GM21717 (cell line): Measurements from ENCODE around the gene CLCA1.

ENCODE experiments used
- ATAC-seq: cut with Tn5 transposase; IDR thresholded peaks from one replicate; pipeline ENCODE4 v1.9.1; 2021; ENCODE audit warnings: mild to moderate bottlenecking, moderate library complexity; ENCODE audit not compliant: unreplicated experiment

Gene CLCA1

GRCh38 chr1:86468501-86468977, at the start of gene CLCA1:
Gene CLCA1 (plus strand): TSS chr1:86468927. CDS start chr1:86468972, 45 bp downstream.
- no peak for ATAC-seq

GRCh38 chr1:86419277-86419903, 49.3 kb upstream of the CLCA1 start:
- peak; percentile 88 for ATAC-seq

- no peak for ATAC-seq
These were observed 47.0 kb upstream of the CLCA1 start for GRCh38 chr1:86421601-86422280.

DNA sequence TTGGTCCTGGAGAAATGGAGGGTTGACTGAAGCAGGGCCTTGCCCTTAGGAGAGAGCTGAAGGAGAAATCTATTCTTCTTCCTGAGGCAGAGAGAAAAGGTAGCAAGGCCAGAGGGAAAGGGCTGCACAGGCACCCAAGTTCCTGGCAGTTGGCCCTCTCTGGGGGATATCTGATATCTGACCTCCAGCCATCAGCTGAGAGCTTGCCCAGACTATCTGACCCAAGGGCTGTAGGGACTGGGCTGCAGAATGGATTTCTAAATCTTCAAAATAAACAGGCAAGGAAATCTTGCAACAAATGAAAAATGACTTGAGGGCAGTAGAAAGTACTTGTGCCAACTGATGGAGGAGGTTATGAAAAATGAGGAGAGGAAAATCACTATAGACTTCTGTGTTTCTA, 45.3 kb upstream of the CLCA1 start:
- no peak for ATAC-seq

- ATAC-seq = no peak
These were observed 44.9 kb upstream of the CLCA1 start, which contains the start of gene CLCA2 for GRCh38 chr1:86423873-86424272. Gene CLCA2 (plus strand): TSS chr1:86424171. CDS start chr1:86424248, 77 bp downstream.

- no peak for ATAC-seq
These were observed 39.5 kb upstream of the CLCA1 start for GRCh38 chr1:86429122-86429725.

- no peak for ATAC-seq
These were observed 38.9 kb upstream of the CLCA1 start for GRCh38 chr1:86429835-86430234.

- ATAC-seq = no peak
These were observed 38.4 kb upstream of the CLCA1 start for GRCh38 chr1:86430376-86430775.

GRCh38 chr1:86434059-86434458, 34.7 kb upstream of the CLCA1 start:
- no peak for ATAC-seq

GRCh38 chr1:86435327-86435726, 33.4 kb upstream of the CLCA1 start:
- ATAC-seq = no peak

- no peak for ATAC-seq
These were observed 32.7 kb upstream of the CLCA1 start for GRCh38 chr1:86436041-86436440.

- no peak for ATAC-seq
These were observed 27.1 kb upstream of the CLCA1 start for GRCh38 chr1:86441581-86441980.

- ATAC-seq = no peak
These were observed 26.7 kb upstream of the CLCA1 start for GRCh38 chr1:86441997-86442396.

DNA sequence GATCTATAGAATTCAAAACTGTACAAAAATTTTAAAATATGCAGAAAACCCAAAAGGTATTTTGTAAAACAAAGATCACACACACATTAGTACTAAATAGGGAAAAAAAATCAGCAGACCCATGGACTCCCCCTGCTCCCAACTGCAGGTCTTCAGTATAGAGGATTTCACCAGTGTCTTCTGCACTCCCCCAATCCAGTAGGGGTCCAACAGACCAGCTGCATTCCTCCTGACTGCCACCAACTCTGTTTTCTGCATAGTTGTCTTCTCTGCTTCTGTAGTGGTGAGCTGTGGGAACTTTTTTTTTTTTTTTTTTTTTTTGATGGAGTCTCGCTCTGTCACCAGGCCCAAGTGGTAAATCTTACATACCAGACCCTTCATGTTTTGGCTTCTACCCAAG, 22.8 kb upstream of the CLCA1 start:
- no peak for ATAC-seq

- no peak for ATAC-seq
These were observed 21.4 kb upstream of the CLCA1 start for GRCh38 chr1:86447198-86447790.

GRCh38 chr1:86448670-86449069, 20.1 kb upstream of the CLCA1 start:
- ATAC-seq = no peak

DNA sequence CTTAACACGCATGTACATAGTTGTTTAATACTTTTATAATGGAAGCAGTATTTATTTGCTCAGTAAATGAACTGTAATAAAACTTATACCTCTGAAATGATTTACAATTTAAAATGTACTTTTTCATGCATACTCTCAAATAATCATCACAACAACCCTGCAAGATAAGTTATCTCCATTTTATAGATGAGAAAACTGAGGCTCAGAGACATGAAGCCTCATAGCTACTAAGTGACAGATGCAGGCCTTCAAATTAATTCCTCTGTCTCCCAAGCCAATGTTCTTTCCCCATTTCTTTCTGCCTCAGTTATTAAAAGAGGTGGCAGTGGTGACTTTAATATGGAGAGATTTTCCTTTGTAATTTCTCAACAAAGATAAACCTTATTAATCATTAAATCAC, 19.6 kb upstream of the CLCA1 start:
- no peak for ATAC-seq

DNA sequence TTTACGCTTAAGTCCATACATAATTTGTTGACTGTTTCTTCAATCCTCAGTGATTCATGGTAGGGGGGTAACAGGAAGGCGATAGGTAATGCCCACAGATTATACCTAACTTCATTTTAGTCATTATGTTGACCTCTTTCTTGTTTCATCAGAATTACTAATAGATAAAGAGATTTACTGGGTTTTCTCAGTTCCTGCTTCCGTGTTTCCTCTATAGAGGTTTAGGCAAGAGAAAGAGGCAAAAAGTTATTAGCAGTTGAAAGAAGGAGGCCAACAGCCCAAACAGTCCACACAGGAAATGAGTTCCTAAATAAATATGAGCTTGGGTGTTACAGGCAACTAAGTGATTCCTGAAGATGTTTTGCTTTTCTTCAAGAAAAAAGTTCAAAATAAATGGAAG, 17.9 kb upstream of the CLCA1 start:
- ATAC-seq = no peak

GRCh38 chr1:86453664-86454063, 15.1 kb upstream of the CLCA1 start:
- ATAC-seq = no peak

GRCh38 chr1:86455073-86455472, 13.7 kb upstream of the CLCA1 start:
- ATAC-seq = no peak

GRCh38 chr1:86460998-86461397, 7.7 kb upstream of the CLCA1 start:
- ATAC-seq = no peak

DNA sequence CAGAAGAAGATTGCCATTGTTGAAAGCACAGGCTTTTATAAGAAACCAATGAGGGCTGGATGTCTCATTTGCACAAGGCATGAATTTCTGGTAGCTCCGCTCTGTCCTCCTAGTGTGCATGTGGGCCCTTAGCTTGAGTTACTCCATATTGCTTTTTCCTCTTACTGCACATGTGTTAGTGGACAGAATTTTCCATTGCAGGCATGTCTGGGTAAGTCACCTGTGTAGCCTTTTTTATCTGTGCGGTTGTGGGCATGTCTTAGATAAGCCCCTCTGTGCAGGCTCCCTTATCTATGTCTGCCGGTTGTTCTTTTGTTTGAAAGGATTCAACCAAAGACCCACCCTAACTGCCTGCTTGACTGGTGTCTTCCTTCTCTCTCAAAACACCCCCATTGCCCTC, 7.2 kb upstream of the CLCA1 start:
- ATAC-seq = no peak
